ENCODE data around the gene CD14. TPM values are rescaled to one million over a fixed set of nuclear protein-coding genes. Genes with fewer than 3 reads are reported as not detected.
"Not testable (repeated sequence)": the region's sequence is repeated elsewhere in the genome, so short reads cannot be mapped to it uniquely, and the experiment has no call there.

Gene CD14
- total and polyA plus RNA-seq, 2 experiments from 2014 or later = 2.1 to 6.1 TPM

GRCh38 chr5:140603734-140604133 lies 29.2 kb downstream of the CD14 start:
- Histone ChIP-seq H3K9me3 (ENCODE audit: low read depth) (no peaks in the 10 kb centered on the region), H4K20me1 (ENCODE audit: insufficient read depth) (no peaks in the 10 kb centered on the region), H3K9ac (no peak overlapping the region), H3K9me2 (ENCODE audit: insufficient read depth) (no peaks in the 10 kb centered on the region), H3K27me3 (replicated peaks; ENCODE audit: insufficient read depth) (no peaks in the 10 kb centered on the region), H3F3A (ENCODE audit: insufficient read depth) (peaks cover 7% of the 10 kb centered on the region; the same call in 1 of the 2 replicates), H3K4me3 (no peak overlapping the region), H3K36me3 (ENCODE audit: low read depth) (no peaks in the 10 kb centered on the region), H3K27ac (no peak overlapping the region), H3K79me2 (ENCODE audit: insufficient read depth) (no peaks in the 10 kb centered on the region), H2AFZ (no peak overlapping the region), H3K4me2 (ENCODE audit: unreplicated experiment) (no peak overlapping the region), H3K4me1 (ENCODE audit: insufficient read depth) (peaks cover under 1% of the 10 kb centered on the region)
- TF ChIP-seq EZH2phosphoT487 (IDR thresholded peaks at IDR 0.05; ENCODE audit: insufficient read depth, low read depth) (no peak), EZH2 (IDR thresholded peaks at IDR 0.05; ENCODE audit: insufficient read depth, poor library complexity, severe bottlenecking) (no peak)
- DNase-seq = no peak
- in situ Hi-C loops (cut with MboI) = no loop called here
- WGBS, 2 experiments (ENCODE audit: low coverage in 1 of 2, low lambda C conversion rate in 2 of 2, missing lambda C conversion rate in 2 of 2) = 84 to 95% methylated on average over 2 of the region's 2 CpGs

GRCh38 chr5:140603446-140603698 lies 29.6 kb downstream of the CD14 start:
- H3K36me3 ChIP-seq (ENCODE audit: low read depth); H3K27ac ChIP-seq; H3F3A ChIP-seq (ENCODE audit: insufficient read depth); H3K4me2 ChIP-seq (ENCODE audit: unreplicated experiment); H3K27me3 ChIP-seq (replicated peaks; ENCODE audit: insufficient read depth); H2AFZ ChIP-seq; H3K79me2 ChIP-seq (ENCODE audit: insufficient read depth); H3K9ac ChIP-seq; H3K9me2 ChIP-seq (ENCODE audit: insufficient read depth); H4K20me1 ChIP-seq (ENCODE audit: insufficient read depth); H3K4me1 ChIP-seq (ENCODE audit: insufficient read depth); H3K9me3 ChIP-seq (ENCODE audit: low read depth); DNase-seq; in situ Hi-C loops (cut with MboI); H3K4me3 ChIP-seq: not testable (repeated sequence)
- 87 to 89% methylated on average over 4 of the region's 4 CpGs for WGBS, 2 experiments (ENCODE audit: low coverage in 1 of 2, low lambda C conversion rate in 2 of 2, missing lambda C conversion rate in 2 of 2)

- in situ Hi-C loops (cut with MboI) = no loop called here
- Histone ChIP-seq H3K4me1 (ENCODE audit: insufficient read depth) (no peaks in the 10 kb centered on the region), H3K9ac (no peak overlapping the region), H3K9me3 (ENCODE audit: low read depth) (no peaks in the 10 kb centered on the region), H3F3A (ENCODE audit: insufficient read depth) (peaks cover 7% of the 10 kb centered on the region; the same call in 1 of the 2 replicates), H3K27me3 (replicated peaks; ENCODE audit: insufficient read depth) (no peaks in the 10 kb centered on the region), H3K4me2 (ENCODE audit: unreplicated experiment) (no peak overlapping the region), H3K79me2 (ENCODE audit: insufficient read depth) (no peaks in the 10 kb centered on the region), H3K9me2 (ENCODE audit: insufficient read depth) (no peaks in the 10 kb centered on the region), H2AFZ (no peak overlapping the region), H3K4me3 (no peak overlapping the region), H4K20me1 (ENCODE audit: insufficient read depth) (no peaks in the 10 kb centered on the region), H3K36me3 (ENCODE audit: low read depth) (no peaks in the 10 kb centered on the region), H3K27ac (peak overlapping the region; percentile 60; the same call in 1 of the 2 replicates)
- TF ChIP-seq EZH2phosphoT487 (IDR thresholded peaks at IDR 0.05; ENCODE audit: insufficient read depth, low read depth) = no peak
- no peak for TF ChIP-seq EZH2 (IDR thresholded peaks at IDR 0.05; ENCODE audit: insufficient read depth, poor library complexity, severe bottlenecking)
- DNase-seq = no peak
- WGBS, 2 experiments (ENCODE audit: low coverage in 1 of 2, low lambda C conversion rate in 2 of 2, missing lambda C conversion rate in 2 of 2) = 70 to 76% methylated on average over 4 of the region's 4 CpGs
Observed at GRCh38 chr5:140602147-140602546, 30.8 kb downstream of the CD14 start.

- H4K20me1 ChIP-seq (ENCODE audit: insufficient read depth) = no peaks in the 10 kb centered on the region
- H3K36me3 ChIP-seq (ENCODE audit: low read depth) = no peaks in the 10 kb centered on the region
- no peak overlapping the region for H3K27ac ChIP-seq
- no peak for TF ChIP-seq EZH2phosphoT487 (IDR thresholded peaks at IDR 0.05; ENCODE audit: insufficient read depth, low read depth)
- no peak for TF ChIP-seq EZH2 (IDR thresholded peaks at IDR 0.05; ENCODE audit: insufficient read depth, poor library complexity, severe bottlenecking)
- no peak overlapping the region for H3K9ac ChIP-seq
- H3K4me2 ChIP-seq (ENCODE audit: unreplicated experiment) = no peak overlapping the region
- H3K9me3 ChIP-seq (ENCODE audit: low read depth) = no peaks in the 10 kb centered on the region
- no peaks in the 10 kb centered on the region; the same call in 1 of the 2 replicates for H3K27me3 ChIP-seq (replicated peaks; ENCODE audit: insufficient read depth)
- H3K4me3 ChIP-seq = no peak overlapping the region
- peaks cover 7% of the 10 kb centered on the region; the same call in 1 of the 2 replicates for H3F3A ChIP-seq (ENCODE audit: insufficient read depth)
- no peak overlapping the region for H2AFZ ChIP-seq
- no peaks in the 10 kb centered on the region for H3K4me1 ChIP-seq (ENCODE audit: insufficient read depth)
- in situ Hi-C loops (cut with MboI) = no loop called here
- H3K79me2 ChIP-seq (ENCODE audit: insufficient read depth) = no peaks in the 10 kb centered on the region
- H3K9me2 ChIP-seq (ENCODE audit: insufficient read depth) = no peaks in the 10 kb centered on the region
- no peak for DNase-seq
Observed at GRCh38 chr5:140600096-140600495, 32.9 kb downstream of the CD14 start.

GRCh38 chr5:140598836-140599235 lies 34.1 kb downstream of the CD14 start:
- TF ChIP-seq EZH2phosphoT487 (IDR thresholded peaks at IDR 0.05; ENCODE audit: insufficient read depth, low read depth) = no peak
- no peak for TF ChIP-seq EZH2 (IDR thresholded peaks at IDR 0.05; ENCODE audit: insufficient read depth, poor library complexity, severe bottlenecking)
- no peaks in the 10 kb centered on the region for H4K20me1 ChIP-seq (ENCODE audit: insufficient read depth)
- 46 to 49% methylated on average over 2 of the region's 2 CpGs for WGBS, 2 experiments (ENCODE audit: low coverage in 1 of 2, low lambda C conversion rate in 2 of 2, missing lambda C conversion rate in 2 of 2)

More at GRCh38 chr5:140598836-140599235, 34.1 kb downstream of the CD14 start:
- peaks cover 7% of the 10 kb centered on the region; the same call in 1 of the 2 replicates for H3F3A ChIP-seq (ENCODE audit: insufficient read depth)
- no peak overlapping the region for H3K27ac ChIP-seq
- H3K27me3 ChIP-seq (replicated peaks; ENCODE audit: insufficient read depth) = no peaks in the 10 kb centered on the region; the same call in 1 of the 2 replicates
- H3K9me3 ChIP-seq (ENCODE audit: low read depth) = no peaks in the 10 kb centered on the region
- H3K79me2 ChIP-seq (ENCODE audit: insufficient read depth) = no peaks in the 10 kb centered on the region
- H2AFZ ChIP-seq = no peak overlapping the region
- H3K4me2 ChIP-seq (ENCODE audit: unreplicated experiment) = no peak overlapping the region
- no peak for DNase-seq
- no peaks in the 10 kb centered on the region for H3K4me1 ChIP-seq (ENCODE audit: insufficient read depth)
- no peaks in the 10 kb centered on the region for H3K9me2 ChIP-seq (ENCODE audit: insufficient read depth)
- H3K9ac ChIP-seq = no peak overlapping the region
- no peaks in the 10 kb centered on the region for H3K36me3 ChIP-seq (ENCODE audit: low read depth)
- in situ Hi-C loops (cut with MboI) = no loop called here
- H3K4me3 ChIP-seq = no peak overlapping the region
